Measurements from ENCODE around the gene HECW1. TPM values are rescaled to one million over a fixed set of nuclear protein-coding genes. Genes with fewer than 3 reads are reported as not detected.

HECW1 gene
- total RNA-seq, 3 donors from 2014 or later, result 0.48 to 1.9 (median 0.66) TPM

GRCh38 chr7:43609097-43609496 lies 496.6 kb downstream of the HECW1 start:
- no peak for DNase-seq (ENCODE audit: low spot score in 2 of 2)
- Histone ChIP-seq H3K27ac (no peak overlapping the region), H3K9me3 (no peaks in the 10 kb centered on the region), H3K4me1 (no peaks in the 10 kb centered on the region), H3K4me3 (no peak overlapping the region), H3K27me3 (no peaks in the 10 kb centered on the region), H3K36me3 (no peaks in the 10 kb centered on the region)
- intact Hi-C loops (cut with DNase I; ENCODE audit: low total_unique reads), result no loop called here
- TF ChIP-seq POLR2A (IDR thresholded peaks at IDR 0.05) (no peak), CTCF (IDR thresholded peaks at IDR 0.05) (no peak), POLR2AphosphoS5 (IDR thresholded peaks at IDR 0.05) (no peak)

- Histone ChIP-seq H3K27ac (no peak overlapping the region), H3K4me3 (no peak overlapping the region), H3K9me3 (no peaks in the 10 kb centered on the region), H3K4me1 (no peaks in the 10 kb centered on the region), H3K36me3 (no peaks in the 10 kb centered on the region), H3K27me3 (no peaks in the 10 kb centered on the region)
- TF ChIP-seq CTCF (IDR thresholded peaks at IDR 0.05) (no peak), POLR2A (IDR thresholded peaks at IDR 0.05) (no peak), POLR2AphosphoS5 (IDR thresholded peaks at IDR 0.05) (no peak)
- DNase-seq (ENCODE audit: low spot score in 2 of 2), result no peak
- intact Hi-C loops (cut with DNase I; ENCODE audit: low total_unique reads), result no loop called here
Measured at GRCh38 chr7:43612128-43612527, 499.7 kb downstream of the HECW1 start.

GRCh38 chr7:43612599-43613589 lies 500.4 kb downstream of the HECW1 start:
- intact Hi-C loops (cut with DNase I; ENCODE audit: low total_unique reads), result no loop called here
- Histone ChIP-seq H3K27ac (no peak overlapping the region), H3K4me3 (no peak overlapping the region), H3K36me3 (no peaks in the 10 kb centered on the region), H3K9me3 (no peaks in the 10 kb centered on the region), H3K27me3 (no peaks in the 10 kb centered on the region), H3K4me1 (no peaks in the 10 kb centered on the region)
- no peak for DNase-seq (ENCODE audit: low spot score in 2 of 2)
- TF ChIP-seq POLR2A (IDR thresholded peaks at IDR 0.05) (no peak), CTCF (IDR thresholded peaks at IDR 0.05) (no peak), POLR2AphosphoS5 (IDR thresholded peaks at IDR 0.05) (no peak)

Other genes starting within 250 kb of the HECW1 start
- gene C7orf25, start 200.6 kb upstream of the HECW1 start, total RNA-seq, result 10 to 100 TPM; 10.9 to 13.6 (median 11.8) TPM
- 10 to 100 TPM; 52.1 to 69.9 (median 60.2) TPM for gene PSMA2, start 180.5 kb upstream of the HECW1 start, total RNA-seq
- 10 to 100 TPM; 49.0 to 57.7 (median 51.1) TPM for gene MRPL32, start 180.3 kb upstream of the HECW1 start, total RNA-seq

All from breast epithelium (tissue), 4 donors.